SU-DHL-6 (cell line): ENCODE data around the gene KCP.

ENCODE experiments used
- H2AFZ ChIP-seq: fragments of 200-600 bp; sonication (generic); 2 replicates; pipeline ENCODE4 v1.6.1; 2014; ENCODE audit warnings: low read depth, mild to moderate bottlenecking, moderate library complexity, mixed read lengths, antibody characterized with exemption, low read length; ENCODE audit not compliant: severe bottlenecking
- H3F3A ChIP-seq: fragments of 200-600 bp; shearing (Covaris generic); 2 replicates; pipeline ENCODE4 v1.6.0; 2016; ENCODE audit warnings: antibody characterized with exemption, mild to moderate bottlenecking; ENCODE audit not compliant: insufficient read depth
- H3K27ac ChIP-seq: fragments of 200-600 bp; sonication (generic); 2 replicates; pipeline ENCODE4 v1.5.1; 2016; ENCODE audit warnings: low read depth, mild to moderate bottlenecking, low read length, moderate library complexity, mixed read lengths
- H3K27me3 ChIP-seq: fragments of 200-600 bp; sonication (generic), shearing (Covaris generic); 2 replicates; pipeline ENCODE4 v1.6.0; 2014; ENCODE audit warnings: mild to moderate bottlenecking, low read length
- H3K36me3 ChIP-seq: fragments of 200-600 bp; sonication (generic); 2 replicates; pipeline ENCODE4 v1.6.1; 2014; ENCODE audit warnings: mild to moderate bottlenecking, low read length, mixed read lengths
- H3K4me2 ChIP-seq: fragments of 300-600, 200-600 bp; shearing (Covaris generic), sonication (generic); 2 replicates; pipeline ENCODE4 v1.6.0; 2014; ENCODE audit warnings: low read length, low read depth, mild to moderate bottlenecking; ENCODE audit not compliant: poor library complexity, severe bottlenecking
- H3K4me3 ChIP-seq: fragments of 200-600 bp; sonication (generic); 2 replicates; pipeline ENCODE4 v1.5.1; 2014; ENCODE audit warnings: antibody characterized with exemption, low read length, mild to moderate bottlenecking, mixed read lengths; ENCODE audit not compliant: insufficient read depth, poor library complexity, severe bottlenecking
- H3K79me2 ChIP-seq: fragments of 200-600 bp; sonication (generic); 2 replicates; pipeline ENCODE4 v1.6.1; 2014; ENCODE audit warnings: mild to moderate bottlenecking, low read length, moderate library complexity; ENCODE audit not compliant: insufficient read depth
- H3K9ac ChIP-seq: fragments of 200-600 bp; sonication (generic); 2 replicates; pipeline ENCODE4 v1.7.0; 2014; ENCODE audit warnings: mild to moderate bottlenecking, low read length
- H3K9me2 ChIP-seq: fragments of 200-600 bp; sonication (generic); replicated peaks from 2 replicates; pipeline ENCODE4 v1.6.1; 2014; ENCODE audit warnings: low read length; ENCODE audit not compliant: insufficient read depth
- H3K9me3 ChIP-seq: fragments of 200-600 bp; sonication (generic); 2 replicates; pipeline ENCODE4 v1.6.1; 2014; ENCODE audit warnings: low read length, mixed read lengths; ENCODE audit not compliant: insufficient read depth
- H4K20me1 ChIP-seq: fragments of 200-600 bp; sonication (generic); 2 replicates; pipeline ENCODE4 v1.6.1; 2014; ENCODE audit warnings: low read depth, mild to moderate bottlenecking, antibody characterized with exemption, low read length, moderate library complexity, mixed read lengths
- CTCF ChIP-seq: fragments of 200-600 bp; sonication (generic); IDR thresholded peaks from one replicate; pipeline ENCODE4 v1.5.1; 2017; ENCODE audit warnings: antibody characterized with exemption, mild to moderate bottlenecking, low read length, moderate library complexity; ENCODE audit not compliant: insufficient read depth, poor library complexity, severe bottlenecking
- EZH2phosphoT487 ChIP-seq: fragments of 200-600 bp; sonication (generic), shearing (Covaris generic); conservative IDR thresholded peaks from 2 replicates; pipeline ENCODE4 v1.6.1; 2018; ENCODE audit warnings: mild to moderate bottlenecking, antibody characterized with exemption, low read length, moderate library complexity, mixed read lengths

Gene KCP

GRCh38 chr7:128849804-128850490 is 60.6 kb downstream of the KCP start:
- Histone ChIP-seq H4K20me1 (no peaks in the 10 kb centered on the region), H3F3A (no peaks in the 10 kb centered on the region), H3K4me3 (no peak overlapping the region), H2AFZ (no peak overlapping the region), H3K9me3 (no peaks in the 10 kb centered on the region), H3K4me2 (no peak overlapping the region), H3K27ac (no peak overlapping the region), H3K79me2 (no peaks in the 10 kb centered on the region), H3K27me3 (no peaks in the 10 kb centered on the region), H3K9ac (no peak overlapping the region), H3K36me3 (no peaks in the 10 kb centered on the region), H3K9me2 (no peaks in the 10 kb centered on the region)
- TF ChIP-seq CTCF, result no peak
- TF ChIP-seq EZH2phosphoT487, result no peak

GRCh38 chr7:128849156-128849515 is 61.4 kb downstream of the KCP start:
- TF ChIP-seq CTCF, result no peak
- no peak for TF ChIP-seq EZH2phosphoT487

GRCh38 chr7:128848289-128849155 is 62.0 kb downstream of the KCP start:
- H3K9me2 ChIP-seq, result no peaks in the 10 kb centered on the region
- no peaks in the 10 kb centered on the region for H4K20me1 ChIP-seq
- H3K4me2 ChIP-seq, result no peak overlapping the region
- H3F3A ChIP-seq, result no peaks in the 10 kb centered on the region
- H3K36me3 ChIP-seq, result no peaks in the 10 kb centered on the region
- TF ChIP-seq EZH2phosphoT487 (no peak), CTCF (no peak)
- H3K4me3 ChIP-seq, result no peak overlapping the region
- no peak overlapping the region for H3K27ac ChIP-seq
- H3K9ac ChIP-seq, result no peak overlapping the region
- H2AFZ ChIP-seq, result no peak overlapping the region
- H3K9me3 ChIP-seq, result no peaks in the 10 kb centered on the region
- no peaks in the 10 kb centered on the region for H3K79me2 ChIP-seq
- no peaks in the 10 kb centered on the region for H3K27me3 ChIP-seq

More at GRCh38 chr7:128849156-128849515, 61.4 kb downstream of the KCP start:
- no peak overlapping the region for H3K4me3 ChIP-seq
- H3K79me2 ChIP-seq, result no peaks in the 10 kb centered on the region
- H3K9ac ChIP-seq, result no peak overlapping the region
- H3F3A ChIP-seq, result no peaks in the 10 kb centered on the region
- no peaks in the 10 kb centered on the region for H3K27me3 ChIP-seq
- H4K20me1 ChIP-seq, result no peaks in the 10 kb centered on the region
- H3K36me3 ChIP-seq, result no peaks in the 10 kb centered on the region
- H2AFZ ChIP-seq, result no peak overlapping the region
- H3K9me3 ChIP-seq, result no peaks in the 10 kb centered on the region
- H3K27ac ChIP-seq, result no peak overlapping the region
- no peak overlapping the region for H3K4me2 ChIP-seq
- H3K9me2 ChIP-seq, result no peaks in the 10 kb centered on the region
